Muscle of arm (tissue), 12 donors: ENCODE data around the gene NPIPA5. TPM values are rescaled to one million over a fixed set of nuclear protein-coding genes. Genes with fewer than 3 reads are reported as not detected.

ENCODE experiments used
- polyA plus RNA-seq, 12 donors: library from polyadenylated mRNA; unstranded; fragments of 120-200 nt; gene quantifications; one replicate each; pipeline ENCODE4 v1.2.1, GENCODE V29; 2013; ENCODE audit not compliant: insufficient read length in 12 of 12

The NPIPA5 gene
- polyA plus RNA-seq, 12 donors, result 1.1 to 71.3 (median 14.0) TPM; not detected in 2

Other genes starting within 250 kb of the NPIPA5 start
- 1 to 10 TPM in 11 of 12 donors, not detected in 1; 1.3 to 7.9 (median 2.7) TPM for gene MPV17L, start 17.5 kb upstream of the NPIPA5 start, polyA plus RNA-seq
- gene BMERB1, start 56.3 kb upstream of the NPIPA5 start, polyA plus RNA-seq, result 10 to 100 TPM in 10 of 12 donors, 1 to 10 TPM in 1, not detected in 1; 9.5 to 32.3 (median 19.3) TPM